Measurements from ENCODE around the gene COP1.
"Not testable (repeated sequence)": the region's sequence is repeated elsewhere in the genome, so short reads cannot be mapped to it uniquely, and the experiment has no call there.

The COP1 gene

DNA sequence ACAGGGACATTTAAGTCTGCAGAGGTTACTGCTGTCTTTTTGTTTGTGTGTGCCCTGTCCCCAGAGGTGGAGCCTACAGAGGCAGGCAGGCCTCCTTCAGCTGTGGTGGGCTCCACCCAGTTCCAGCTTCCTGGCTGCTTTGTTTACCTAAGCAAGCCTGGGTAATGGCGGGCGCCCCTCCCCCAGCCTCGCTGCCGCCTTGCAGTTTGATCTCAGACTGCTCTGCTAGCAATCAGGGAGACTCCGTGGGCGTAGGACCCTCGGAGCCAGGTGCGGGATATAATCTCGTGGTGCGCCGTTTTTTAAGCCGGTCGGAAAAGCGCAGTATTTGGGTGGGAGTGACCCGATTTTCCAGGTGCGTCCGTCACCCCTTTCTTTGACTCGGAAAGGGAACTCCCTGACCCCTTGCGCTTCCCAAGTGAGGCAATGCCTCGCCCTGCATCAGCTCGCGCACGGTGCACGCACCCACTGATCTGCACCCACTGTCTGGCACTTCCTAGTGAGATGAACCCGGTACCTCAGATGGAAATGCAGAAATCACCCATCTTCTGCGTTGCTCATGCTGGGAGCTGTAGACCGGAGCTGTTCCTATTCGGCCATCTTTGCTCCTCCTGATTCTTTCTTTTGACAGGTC is 199.2 kb downstream of the COP1 start:
- ATAC-seq = not testable (repeated sequence)

DNA sequence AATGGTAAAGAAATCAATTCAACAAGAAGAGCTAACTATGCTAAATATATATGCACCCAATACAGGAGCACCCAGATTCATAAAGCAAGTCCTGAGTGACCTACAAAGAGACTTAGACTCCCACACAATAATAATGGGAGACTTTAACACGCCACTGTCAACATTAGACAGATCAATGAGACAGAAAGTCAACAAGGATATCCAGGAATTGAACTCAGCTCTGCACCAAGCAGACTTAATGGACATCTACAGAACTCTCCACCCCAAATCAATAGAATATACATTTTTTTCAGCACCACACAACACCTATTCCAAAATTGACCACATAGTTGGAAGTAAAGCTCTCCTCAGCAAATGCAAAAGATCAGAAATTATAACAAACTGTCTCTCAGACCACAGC is 212.4 kb downstream of the COP1 start:
- not testable (repeated sequence) for ATAC-seq

DNA sequence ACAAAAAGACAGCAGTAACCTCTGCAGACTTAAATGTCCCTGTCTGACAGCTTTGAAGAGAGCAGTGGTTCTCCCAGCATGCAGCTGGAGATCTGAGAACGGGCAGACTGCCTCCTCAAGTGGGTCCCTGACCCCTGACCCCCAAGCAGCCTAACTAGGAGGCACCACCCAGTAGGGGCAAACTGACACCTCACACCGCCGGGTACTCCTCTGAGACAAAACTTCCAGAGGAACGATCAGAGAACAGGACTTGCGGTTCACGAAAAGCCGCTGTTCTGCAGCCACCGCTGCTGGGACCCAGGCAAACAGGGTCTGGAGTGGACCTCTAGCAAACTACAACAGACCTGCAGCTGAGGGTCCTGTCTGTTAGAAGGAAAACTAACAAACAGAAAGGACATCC is 214.3 kb downstream of the COP1 start:
- ATAC-seq = not testable (repeated sequence)

DNA sequence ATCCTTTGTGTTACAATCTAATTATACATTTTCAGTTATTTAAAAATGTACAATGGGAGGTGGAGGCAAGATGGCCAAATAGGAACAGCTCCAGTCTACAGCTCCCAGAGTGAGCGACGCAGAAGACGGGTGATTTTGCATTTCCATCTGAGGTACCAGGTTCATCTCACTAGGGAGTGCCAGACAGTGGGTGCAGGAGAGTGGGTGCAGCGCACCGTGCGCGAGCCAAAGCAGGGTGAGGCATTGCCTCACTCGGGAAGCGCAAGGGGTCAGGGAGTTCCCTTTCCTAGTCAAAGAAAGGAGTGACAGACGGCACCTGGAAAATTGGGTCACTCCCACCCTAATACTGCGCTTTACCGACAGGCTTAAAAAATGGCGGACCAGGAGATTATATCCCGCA is 214.9 kb downstream of the COP1 start:
- not testable (repeated sequence) for ATAC-seq

DNA sequence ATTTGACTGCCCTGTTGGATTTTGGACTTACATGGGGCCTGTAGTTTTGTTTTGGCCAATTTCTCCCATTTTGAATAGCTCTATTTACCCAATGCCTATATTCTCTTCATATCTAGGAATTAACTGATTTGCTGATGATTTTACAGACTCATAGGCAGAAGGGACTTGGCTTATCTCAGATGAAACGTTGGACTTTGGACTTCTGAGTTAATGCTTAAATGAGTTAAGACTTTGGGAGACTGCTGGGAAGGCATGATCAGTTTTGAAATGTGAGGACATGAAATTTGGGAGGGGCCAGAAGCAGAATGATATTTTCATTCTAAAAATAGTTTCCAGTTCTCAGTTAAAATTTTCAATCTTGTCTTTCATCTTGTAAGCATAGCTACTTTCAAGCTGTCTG is 222.3 kb downstream of the COP1 start:
- TF ChIP-seq ZFP30 (CRISPR knock-in tag; IDR thresholded peaks at IDR 0.05) (no peak), GLIS3 (CRISPR knock-in tag; IDR thresholded peaks at IDR 0.05) (no peak), ZC3H10 (CRISPR knock-in tag; IDR thresholded peaks at IDR 0.05) (no peak), SNAI2 (CRISPR knock-in tag; IDR thresholded peaks at IDR 0.05) (no peak), CSDC2 (CRISPR knock-in tag; IDR thresholded peaks at IDR 0.05) (no peak), ESRRG (CRISPR knock-in tag; IDR thresholded peaks at IDR 0.05) (no peak), ISL1 (CRISPR knock-in tag; IDR thresholded peaks at IDR 0.05) (no peak), ZNF8 (CRISPR knock-in tag; IDR thresholded peaks at IDR 0.05) (no peak)
- TF ChIP-seq, protein P1, sequence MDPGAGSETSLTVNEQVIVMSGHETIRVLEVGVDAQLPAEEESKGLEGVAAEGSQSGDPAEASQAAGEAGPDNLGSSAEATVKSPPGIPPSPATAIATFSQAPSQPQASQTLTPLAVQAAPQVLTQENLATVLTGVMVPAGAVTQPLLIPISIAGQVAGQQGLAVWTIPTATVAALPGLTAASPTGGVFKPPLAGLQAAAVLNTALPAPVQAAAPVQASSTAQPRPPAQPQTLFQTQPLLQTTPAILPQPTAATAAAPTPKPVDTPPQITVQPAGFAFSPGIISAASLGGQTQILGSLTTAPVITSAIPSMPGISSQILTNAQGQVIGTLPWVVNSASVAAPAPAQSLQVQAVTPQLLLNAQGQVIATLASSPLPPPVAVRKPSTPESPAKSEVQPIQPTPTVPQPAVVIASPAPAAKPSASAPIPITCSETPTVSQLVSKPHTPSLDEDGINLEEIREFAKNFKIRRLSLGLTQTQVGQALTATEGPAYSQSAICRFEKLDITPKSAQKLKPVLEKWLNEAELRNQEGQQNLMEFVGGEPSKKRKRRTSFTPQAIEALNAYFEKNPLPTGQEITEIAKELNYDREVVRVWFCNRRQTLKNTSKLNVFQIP (CRISPR knock-in tag; IDR thresholded peaks at IDR 0.05; ENCODE audit: borderline replicate concordance, low read depth) = no peak
- TF ChIP-seq, protein P2, sequence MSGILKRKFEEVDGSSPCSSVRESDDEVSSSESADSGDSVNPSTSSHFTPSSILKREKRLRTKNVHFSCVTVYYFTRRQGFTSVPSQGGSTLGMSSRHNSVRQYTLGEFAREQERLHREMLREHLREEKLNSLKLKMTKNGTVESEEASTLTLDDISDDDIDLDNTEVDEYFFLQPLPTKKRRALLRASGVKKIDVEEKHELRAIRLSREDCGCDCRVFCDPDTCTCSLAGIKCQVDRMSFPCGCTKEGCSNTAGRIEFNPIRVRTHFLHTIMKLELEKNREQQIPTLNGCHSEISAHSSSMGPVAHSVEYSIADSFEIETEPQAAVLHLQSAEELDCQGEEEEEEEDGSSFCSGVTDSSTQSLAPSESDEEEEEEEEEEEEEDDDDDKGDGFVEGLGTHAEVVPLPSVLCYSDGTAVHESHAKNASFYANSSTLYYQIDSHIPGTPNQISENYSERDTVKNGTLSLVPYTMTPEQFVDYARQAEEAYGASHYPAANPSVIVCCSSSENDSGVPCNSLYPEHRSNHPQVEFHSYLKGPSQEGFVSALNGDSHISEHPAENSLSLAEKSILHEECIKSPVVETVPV (CRISPR knock-in tag; IDR thresholded peaks at IDR 0.05) = no peak
- TF ChIP-seq, protein P3, sequence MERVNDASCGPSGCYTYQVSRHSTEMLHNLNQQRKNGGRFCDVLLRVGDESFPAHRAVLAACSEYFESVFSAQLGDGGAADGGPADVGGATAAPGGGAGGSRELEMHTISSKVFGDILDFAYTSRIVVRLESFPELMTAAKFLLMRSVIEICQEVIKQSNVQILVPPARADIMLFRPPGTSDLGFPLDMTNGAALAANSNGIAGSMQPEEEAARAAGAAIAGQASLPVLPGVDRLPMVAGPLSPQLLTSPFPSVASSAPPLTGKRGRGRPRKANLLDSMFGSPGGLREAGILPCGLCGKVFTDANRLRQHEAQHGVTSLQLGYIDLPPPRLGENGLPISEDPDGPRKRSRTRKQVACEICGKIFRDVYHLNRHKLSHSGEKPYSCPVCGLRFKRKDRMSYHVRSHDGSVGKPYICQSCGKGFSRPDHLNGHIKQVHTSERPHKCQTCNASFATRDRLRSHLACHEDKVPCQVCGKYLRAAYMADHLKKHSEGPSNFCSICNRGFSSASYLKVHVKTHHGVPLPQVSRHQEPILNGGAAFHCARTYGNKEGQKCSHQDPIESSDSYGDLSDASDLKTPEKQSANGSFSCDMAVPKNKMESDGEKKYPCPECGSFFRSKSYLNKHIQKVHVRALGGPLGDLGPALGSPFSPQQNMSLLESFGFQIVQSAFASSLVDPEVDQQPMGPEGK (CRISPR knock-in tag; IDR thresholded peaks at IDR 0.05; ENCODE audit: borderline replicate concordance) = no peak
- TF ChIP-seq, protein P4, sequence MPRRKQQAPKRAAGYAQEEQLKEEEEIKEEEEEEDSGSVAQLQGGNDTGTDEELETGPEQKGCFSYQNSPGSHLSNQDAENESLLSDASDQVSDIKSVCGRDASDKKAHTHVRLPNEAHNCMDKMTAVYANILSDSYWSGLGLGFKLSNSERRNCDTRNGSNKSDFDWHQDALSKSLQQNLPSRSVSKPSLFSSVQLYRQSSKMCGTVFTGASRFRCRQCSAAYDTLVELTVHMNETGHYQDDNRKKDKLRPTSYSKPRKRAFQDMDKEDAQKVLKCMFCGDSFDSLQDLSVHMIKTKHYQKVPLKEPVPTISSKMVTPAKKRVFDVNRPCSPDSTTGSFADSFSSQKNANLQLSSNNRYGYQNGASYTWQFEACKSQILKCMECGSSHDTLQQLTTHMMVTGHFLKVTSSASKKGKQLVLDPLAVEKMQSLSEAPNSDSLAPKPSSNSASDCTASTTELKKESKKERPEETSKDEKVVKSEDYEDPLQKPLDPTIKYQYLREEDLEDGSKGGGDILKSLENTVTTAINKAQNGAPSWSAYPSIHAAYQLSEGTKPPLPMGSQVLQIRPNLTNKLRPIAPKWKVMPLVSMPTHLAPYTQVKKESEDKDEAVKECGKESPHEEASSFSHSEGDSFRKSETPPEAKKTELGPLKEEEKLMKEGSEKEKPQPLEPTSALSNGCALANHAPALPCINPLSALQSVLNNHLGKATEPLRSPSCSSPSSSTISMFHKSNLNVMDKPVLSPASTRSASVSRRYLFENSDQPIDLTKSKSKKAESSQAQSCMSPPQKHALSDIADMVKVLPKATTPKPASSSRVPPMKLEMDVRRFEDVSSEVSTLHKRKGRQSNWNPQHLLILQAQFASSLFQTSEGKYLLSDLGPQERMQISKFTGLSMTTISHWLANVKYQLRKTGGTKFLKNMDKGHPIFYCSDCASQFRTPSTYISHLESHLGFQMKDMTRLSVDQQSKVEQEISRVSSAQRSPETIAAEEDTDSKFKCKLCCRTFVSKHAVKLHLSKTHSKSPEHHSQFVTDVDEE (CRISPR knock-in tag; IDR thresholded peaks at IDR 0.05) = no peak
- ATAC-seq = no peak

DNA sequence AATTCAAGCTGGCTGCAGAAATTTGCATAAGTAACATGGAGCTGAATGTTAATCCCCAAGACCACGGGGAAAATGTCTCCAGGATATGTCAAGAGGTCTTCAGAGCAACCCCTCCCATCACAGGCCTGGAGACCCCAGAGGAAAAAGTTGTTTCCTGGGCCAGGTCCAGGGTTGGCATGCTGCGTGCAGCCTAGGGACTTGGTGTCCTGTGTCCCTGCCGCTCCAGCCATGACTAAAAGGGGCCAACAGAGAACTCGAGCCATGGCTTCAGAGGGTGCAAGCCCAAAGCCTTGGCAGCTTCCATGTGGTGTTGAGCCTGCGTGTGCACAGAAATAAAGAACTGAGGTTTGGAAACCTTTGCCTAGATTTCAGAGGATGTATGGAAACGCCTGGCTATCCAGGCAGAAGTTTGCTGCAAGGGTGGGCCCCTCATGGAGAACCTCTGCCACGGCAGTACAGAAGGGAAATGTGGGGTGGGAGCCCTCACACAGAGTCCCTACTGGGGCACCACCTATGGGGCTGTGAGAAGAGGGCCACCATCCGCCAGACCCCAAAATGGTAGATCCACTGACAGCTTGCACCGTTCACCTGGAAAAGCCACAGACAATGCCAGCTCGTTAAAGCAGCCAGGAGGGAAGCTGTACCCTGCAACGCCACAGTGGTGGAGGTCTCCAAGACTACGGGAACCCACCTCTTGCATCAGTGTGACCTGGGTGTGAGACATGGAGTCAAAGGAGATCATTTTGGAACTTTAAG is 222.9 kb downstream of the COP1 start:
- no peak for TF ChIP-seq ZNF8 (CRISPR knock-in tag; IDR thresholded peaks at IDR 0.05)
- no peak for TF ChIP-seq SNAI2 (CRISPR knock-in tag; IDR thresholded peaks at IDR 0.05)
- TF ChIP-seq PPARA (CRISPR knock-in tag; IDR thresholded peaks at IDR 0.05; ENCODE audit: borderline replicate concordance) = no peak
- no peak for TF ChIP-seq ZFP30 (CRISPR knock-in tag; IDR thresholded peaks at IDR 0.05)
- no peak for TF ChIP-seq TOX (CRISPR knock-in tag; IDR thresholded peaks at IDR 0.05; ENCODE audit: borderline replicate concordance)
- TF ChIP-seq ZFP3 (CRISPR knock-in tag; IDR thresholded peaks at IDR 0.05) = no peak
- TF ChIP-seq ESRRG (CRISPR knock-in tag; IDR thresholded peaks at IDR 0.05) = no peak
- TF ChIP-seq ISL1 (CRISPR knock-in tag; IDR thresholded peaks at IDR 0.05) = no peak
- TF ChIP-seq, protein P3 (CRISPR knock-in tag; IDR thresholded peaks at IDR 0.05; ENCODE audit: borderline replicate concordance) = no peak
- no peak for TF ChIP-seq RARB (CRISPR knock-in tag; IDR thresholded peaks at IDR 0.05)
- TF ChIP-seq OSR1 (CRISPR knock-in tag; IDR thresholded peaks at IDR 0.05) = no peak
- no peak for TF ChIP-seq GLIS3 (CRISPR knock-in tag; IDR thresholded peaks at IDR 0.05)
- TF ChIP-seq ZNF70 (CRISPR knock-in tag; IDR thresholded peaks at IDR 0.05) = no peak
- ATAC-seq = no peak

DNA sequence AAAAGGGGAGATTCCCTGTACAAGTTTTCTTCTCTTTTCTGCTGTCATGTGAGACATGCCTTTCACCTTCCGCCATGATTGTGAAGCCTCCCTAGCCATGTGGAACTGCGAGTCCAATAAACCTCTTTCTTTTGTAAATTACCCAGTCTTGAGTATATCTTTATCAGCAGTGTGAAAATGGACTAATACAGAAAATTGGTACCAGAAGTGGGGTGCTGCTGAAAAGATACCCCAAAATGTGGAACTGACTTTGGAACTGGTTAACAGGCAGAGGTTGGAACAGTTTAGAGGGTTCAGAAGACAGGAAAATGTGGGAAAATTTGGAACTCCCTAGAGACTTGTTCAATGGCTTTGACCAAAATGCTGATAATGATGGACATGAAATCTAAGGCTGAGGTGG is 223.7 kb downstream of the COP1 start:
- ATAC-seq = not testable (repeated sequence)

All from SK-N-SH treated with all-trans-retinoic acid at 6 μM for 48 hours (cell line).